ENCODE data around the gene FNBP1.

Gene FNBP1

GRCh38 chr9:130042885-130043653 is at the start of gene FNBP1:
Gene FNBP1 (minus strand): TSS chr9:130043189. CDS start chr9:130042975, 214 bp downstream.
- peak; percentile 45 for DNase-seq

- no peak for DNase-seq
Measured at GRCh38 chr9:130090915-130091314, 47.9 kb upstream of the FNBP1 start.

GRCh38 chr9:130089141-130089540 is 46.2 kb upstream of the FNBP1 start:
- DNase-seq, result no peak

- no peak for DNase-seq
Measured at GRCh38 chr9:130088051-130088450, 45.1 kb upstream of the FNBP1 start.

DNA sequence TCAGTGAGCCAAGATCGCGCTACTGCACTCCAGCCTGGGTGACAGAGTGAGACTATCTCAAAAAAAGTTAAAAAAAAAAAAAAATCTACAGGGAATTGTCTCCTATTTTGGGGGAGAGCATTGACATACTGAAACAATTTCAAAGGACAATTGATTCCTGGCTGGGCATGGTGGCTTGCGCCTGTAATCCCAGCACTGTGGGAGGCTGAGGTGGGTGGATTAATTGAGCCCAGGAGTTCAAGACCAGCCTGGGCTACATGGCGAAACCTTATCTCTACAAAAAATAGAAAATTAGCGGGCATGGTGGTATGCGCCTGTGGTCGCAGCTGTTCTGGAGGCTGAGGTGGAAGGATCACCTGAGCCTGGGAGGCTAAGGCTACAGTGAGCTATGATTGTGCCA is 41.3 kb upstream of the FNBP1 start:
- DNase-seq, result no peak

- no peak for DNase-seq
Measured at GRCh38 chr9:130078547-130078946, 35.6 kb upstream of the FNBP1 start.

GRCh38 chr9:130073373-130073772 is 30.4 kb upstream of the FNBP1 start:
- no peak for DNase-seq

DNA sequence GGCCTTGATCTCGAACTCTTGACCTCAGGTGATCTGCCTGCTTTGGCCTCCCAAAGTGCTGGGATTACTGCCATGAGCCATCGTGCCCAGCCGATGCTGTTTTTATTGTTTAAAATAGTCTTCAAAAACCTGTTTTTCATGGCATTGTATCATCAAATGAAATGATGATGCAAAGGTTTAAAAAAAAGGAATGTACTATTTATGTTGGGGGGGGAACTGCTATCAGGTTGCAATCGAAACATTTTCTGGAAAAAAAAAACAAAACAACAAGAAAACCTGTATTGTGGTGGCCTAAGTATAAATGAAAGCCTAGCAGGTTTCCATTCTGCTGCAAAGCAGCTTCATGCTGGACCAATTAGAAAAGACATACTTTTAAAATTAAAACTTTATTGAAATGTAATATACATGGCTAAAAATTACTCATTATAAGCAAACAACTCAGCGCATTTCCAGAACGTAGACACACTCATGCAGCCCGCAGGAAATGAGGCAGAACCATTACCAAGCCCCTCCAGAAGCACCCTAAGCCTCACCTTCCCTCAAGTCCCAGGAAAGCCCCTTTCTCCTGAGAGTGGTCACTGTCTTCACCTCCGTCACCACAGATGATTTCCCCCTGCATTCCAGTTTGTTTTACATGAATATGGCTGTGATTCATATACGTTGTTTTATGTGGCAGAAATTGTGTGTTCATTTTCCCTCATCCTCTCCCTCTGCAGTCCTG is 29.7 kb upstream of the FNBP1 start:
- no peak for DNase-seq

GRCh38 chr9:130069048-130069447 is 26.1 kb upstream of the FNBP1 start:
- no peak for DNase-seq

GRCh38 chr9:130064621-130065020 is 21.6 kb upstream of the FNBP1 start:
- DNase-seq, result no peak

- no peak for DNase-seq
Measured at GRCh38 chr9:130062750-130063149, 19.8 kb upstream of the FNBP1 start.

DNA sequence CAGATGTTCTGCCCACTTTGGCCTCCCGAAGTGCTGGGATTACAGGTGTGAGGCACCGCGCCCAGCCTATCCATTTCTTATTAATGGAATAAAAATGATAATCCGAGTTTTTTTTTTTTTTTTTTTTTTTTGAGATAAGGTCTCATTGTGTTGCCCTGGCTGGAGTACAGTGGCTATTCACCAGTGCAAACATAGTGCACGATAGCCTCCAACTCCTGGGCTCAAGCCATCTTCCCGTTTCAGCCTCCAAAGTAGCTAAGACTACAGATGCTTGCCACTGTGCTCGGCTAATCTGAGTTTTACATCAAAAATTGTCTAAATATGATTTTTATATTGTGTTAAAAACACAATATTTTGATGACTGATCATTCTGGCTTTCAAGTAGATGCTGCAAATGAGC is 17.3 kb upstream of the FNBP1 start:
- no peak for DNase-seq

DNA sequence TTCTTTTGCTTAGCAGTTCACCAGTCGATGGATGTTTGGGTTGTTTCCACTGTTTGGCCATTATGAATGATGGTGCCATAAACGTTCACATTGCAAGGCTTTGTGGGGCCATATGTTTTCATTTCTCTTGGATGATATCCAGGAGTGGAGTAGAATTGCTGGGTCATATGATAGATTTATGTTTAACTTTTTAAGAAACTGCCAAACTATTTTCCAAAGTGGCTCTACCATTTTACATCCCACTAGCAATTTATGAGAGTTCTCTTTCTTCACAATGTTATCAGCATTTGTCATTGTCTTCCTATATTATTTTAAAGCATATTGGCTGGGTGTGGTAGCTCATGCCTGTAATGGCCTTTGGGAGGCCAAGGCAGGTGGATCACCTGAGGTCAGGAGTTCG is 15.9 kb upstream of the FNBP1 start:
- no peak for DNase-seq

GRCh38 chr9:130058154-130058553 is 15.2 kb upstream of the FNBP1 start:
- no peak for DNase-seq

DNA sequence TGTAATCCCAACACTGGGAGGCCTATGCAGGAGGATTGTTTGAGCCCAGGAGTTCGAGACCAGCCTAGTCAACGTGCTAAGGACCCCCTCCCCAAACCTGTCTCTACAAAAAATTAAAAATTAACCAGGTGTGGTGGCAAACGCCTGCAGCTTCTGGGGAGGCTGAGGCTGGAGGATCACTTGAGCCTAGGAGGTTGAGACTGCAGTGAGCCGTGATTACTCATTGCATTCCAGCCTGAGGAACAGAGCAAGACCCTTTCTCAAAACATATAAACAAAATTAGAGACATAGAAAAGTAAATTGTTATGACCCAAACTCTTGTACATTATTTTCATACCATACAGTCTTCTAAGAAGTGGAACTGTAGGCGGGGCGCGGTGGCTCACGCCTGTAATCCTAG is 11.8 kb upstream of the FNBP1 start:
- no peak for DNase-seq

DNA sequence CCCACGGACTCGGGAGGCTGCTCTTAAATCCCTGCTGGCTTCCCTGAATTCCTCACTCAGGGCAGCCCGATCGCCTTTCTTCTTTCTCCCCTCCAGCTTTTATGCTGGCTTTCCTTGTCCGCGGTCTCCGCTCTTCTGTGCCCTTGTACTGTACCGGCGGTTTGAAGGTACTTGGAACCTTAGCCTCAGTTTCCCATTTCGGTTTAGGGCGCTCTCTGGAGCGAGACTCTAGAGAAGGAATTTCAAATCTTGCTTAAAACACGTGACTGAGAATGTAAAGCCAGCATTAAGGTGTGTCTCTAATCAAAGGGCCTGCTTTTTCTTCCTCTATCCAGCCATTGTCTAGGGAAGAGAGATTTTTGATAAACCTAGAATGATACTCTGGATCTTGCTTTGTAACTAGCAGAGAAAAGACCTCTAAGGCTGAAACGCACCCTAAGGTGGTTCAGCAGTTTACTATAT is 11.4 kb upstream of the FNBP1 start:
- no peak for DNase-seq

DNA sequence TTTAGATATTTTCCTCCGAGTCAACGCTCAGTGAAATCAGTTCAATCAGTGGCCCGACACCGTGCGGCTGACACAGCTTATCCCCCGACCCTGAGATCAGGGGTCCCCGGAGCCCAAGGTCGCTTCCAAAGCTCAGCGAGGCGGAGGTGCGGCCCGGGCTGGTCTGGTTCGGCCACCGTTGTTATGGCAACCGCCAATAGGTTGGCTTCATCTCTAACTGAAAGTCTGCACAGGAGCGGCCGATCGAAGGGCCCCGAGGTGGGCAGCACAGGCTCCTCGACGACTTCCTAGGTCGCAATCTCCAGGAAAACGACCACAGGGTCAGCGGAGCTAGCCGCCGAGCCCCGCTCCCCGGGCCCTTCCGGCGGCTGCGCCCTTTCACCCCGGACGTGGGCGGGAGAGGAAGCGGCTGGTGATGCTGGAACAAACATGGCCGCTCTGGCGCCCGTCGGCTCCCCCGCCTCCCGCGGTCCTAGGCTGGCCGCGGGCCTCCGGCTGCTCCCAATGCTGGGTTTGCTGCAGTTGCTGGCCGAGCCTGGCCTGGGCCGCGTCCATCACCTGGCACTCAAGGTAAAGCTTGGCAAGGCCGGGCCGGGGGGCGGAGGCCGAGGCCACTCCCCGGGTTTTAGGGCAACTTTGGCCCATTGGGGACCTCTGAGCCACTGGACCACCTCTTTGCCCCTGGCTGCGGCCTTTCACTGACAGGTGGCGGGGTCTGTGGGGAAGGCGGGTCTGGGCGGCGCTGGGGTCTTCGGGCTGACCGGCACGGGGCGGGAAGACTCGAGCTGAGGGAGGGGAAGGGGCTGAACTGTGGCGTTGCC is 10.7 kb upstream of the FNBP1 start, which contains the start of gene GPR107:
GPR107 (plus strand) TSS at position 403 of the 821 bp plus-strand sequence; CDS start at position 430, 27 bp downstream.
- peak; percentile 6 for DNase-seq

GRCh38 chr9:130053109-130053503 is 10.1 kb upstream of the FNBP1 start:
- DNase-seq, result no peak

DNA sequence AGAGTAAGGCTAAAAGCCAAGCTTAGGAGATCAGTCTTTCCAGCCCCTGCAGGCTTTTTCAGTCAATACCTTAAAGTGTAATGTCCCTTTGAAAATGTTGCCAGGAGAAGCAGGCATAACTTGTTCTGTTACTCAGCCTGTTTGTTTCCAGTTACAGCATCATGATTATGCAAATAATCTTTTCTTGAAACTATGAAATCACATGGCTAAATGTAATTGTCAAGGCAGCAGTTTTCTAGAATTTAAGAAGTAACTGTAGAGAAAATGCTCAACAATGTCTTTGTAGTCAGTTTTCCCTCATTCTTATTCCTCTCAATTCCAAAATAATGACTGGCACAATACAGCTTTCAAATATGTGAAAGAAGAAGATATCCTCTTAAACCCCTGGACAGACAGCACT is 8.9 kb upstream of the FNBP1 start:
- peak; percentile 18 for DNase-seq

DNA sequence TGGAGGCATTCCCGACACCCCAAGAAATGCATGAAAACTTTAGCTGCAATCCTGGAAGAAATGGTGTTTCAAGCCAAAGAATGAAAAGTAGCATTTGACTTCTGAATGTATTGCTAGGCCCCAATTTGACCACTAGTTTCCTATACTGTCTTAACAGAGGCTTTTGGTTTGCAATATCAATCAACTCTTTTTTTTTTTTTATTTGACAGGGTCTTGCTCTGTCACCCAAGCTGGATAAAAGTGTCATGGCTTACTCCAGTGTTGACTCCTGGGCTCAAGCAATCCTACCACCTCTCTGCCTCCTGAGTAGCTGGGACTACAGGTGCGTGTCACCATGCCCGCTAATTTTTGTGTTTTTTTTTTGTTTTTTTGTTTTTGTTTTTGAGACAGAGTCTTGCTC is 7.5 kb upstream of the FNBP1 start:
- no peak for DNase-seq

- no peak for DNase-seq
Measured at GRCh38 chr9:130049431-130050210, 6.6 kb upstream of the FNBP1 start.

DNA sequence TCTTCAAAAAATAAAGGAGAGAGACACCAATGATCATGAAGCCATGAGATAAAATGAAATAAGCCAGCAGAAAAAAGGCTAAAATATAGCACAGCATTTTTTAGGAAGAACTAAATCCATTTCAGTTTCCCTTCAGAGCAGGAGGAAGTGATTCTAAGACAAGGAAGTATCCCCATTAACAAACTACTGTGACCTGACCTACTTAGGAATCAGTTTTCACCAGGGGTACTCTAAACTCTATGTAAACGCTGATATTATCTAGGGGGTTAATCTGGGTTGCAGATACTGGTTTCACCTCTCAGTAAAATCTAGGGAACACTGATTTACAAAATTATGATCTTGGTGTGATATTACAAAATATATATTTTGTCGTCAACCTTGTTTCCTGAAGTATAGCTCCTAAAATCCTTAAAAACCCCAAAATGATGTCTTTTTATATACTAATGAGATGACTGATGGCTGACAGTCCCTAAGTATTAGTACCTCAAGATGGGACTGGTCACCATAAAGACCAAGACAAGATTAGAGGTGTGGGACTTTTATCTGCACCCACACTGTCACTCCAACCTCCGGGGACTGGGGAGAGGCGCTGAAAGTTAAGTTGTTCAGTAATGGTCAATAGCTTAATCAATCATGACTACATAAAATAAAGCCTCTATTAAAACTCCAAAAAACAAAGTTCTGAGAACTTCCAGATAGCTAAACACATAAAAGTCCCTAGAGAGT is 2.9 kb upstream of the FNBP1 start:
- no peak for DNase-seq
